GM13976 (cell line): Measurements from ENCODE around the gene FAM120AOS.

Experiments used
- DNase-seq: peaks from one replicate; pipeline ENCODE4 v3.0.0; 2012; ENCODE audit warnings: low spot score
- in situ Hi-C: fragments of 300-500 bp; cut with MboI; formaldehyde crosslinking; loops from one replicate; pipeline ENCODE4 v1.12.0; 2022; ENCODE audit warnings: low sequenced_read_pairs, mixed read lengths, inconsistent platforms; ENCODE audit not compliant: unreplicated experiment
- TF ChIP-seq, protein P1 (sequence below): IDR thresholded peaks from 2 replicates; pipeline ENCODE4 v1.5.1; 2012; ENCODE audit warnings: borderline replicate concordance, mild to moderate bottlenecking; ENCODE audit not compliant: insufficient read depth; ENCODE audit errors: extremely low read depth, missing control alignments, control extremely low read depth

FAM120AOS gene

DNA sequence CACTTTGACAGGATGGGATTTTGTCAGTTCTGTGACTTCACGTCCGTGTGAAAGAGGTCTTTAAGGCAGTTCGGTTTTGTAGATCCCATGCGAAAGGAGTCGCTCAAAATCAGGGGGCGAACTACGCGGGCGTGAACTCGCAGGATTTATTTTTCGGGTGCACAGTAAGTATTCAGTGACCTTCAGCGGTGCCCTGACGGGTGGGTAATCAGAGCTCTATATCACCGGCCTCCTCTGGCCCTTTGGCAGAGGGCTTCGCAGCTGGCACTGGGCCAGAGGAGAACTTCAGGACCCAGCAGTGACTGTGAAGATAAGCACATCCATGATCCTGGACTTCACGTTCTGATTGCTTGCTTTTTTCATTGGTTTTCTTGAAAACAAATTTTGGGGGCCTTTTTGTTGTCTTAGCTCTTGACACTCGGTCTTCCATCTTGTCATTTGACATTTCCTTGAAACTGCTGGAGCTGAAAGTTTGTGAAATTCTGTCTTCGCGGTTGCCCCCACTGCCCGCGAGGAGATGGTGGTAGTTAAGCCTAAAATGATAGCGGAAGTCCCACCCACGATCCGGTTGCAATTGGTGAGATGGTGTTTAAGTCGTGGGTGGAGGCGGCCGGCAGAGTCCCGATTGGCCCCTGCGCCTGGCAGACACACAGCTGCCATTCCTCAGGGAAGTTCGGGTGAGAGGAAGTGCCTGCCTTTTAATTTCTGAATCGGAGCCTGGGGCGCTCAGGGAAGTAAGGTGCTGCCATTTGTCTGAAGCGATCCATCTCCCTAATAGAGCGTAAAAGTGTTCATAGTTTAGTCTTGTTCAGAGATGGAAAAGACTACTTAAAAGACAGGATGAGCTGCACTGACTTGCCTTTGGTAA lies at the start of gene FAM120AOS:
Gene FAM120AOS, minus strand, starts transcription at position 535 of the 868 bp plus-strand sequence. CDS start 872 bp downstream, outside the sequence.
- peak; percentile 83 for DNase-seq
- TF ChIP-seq, protein P1, sequence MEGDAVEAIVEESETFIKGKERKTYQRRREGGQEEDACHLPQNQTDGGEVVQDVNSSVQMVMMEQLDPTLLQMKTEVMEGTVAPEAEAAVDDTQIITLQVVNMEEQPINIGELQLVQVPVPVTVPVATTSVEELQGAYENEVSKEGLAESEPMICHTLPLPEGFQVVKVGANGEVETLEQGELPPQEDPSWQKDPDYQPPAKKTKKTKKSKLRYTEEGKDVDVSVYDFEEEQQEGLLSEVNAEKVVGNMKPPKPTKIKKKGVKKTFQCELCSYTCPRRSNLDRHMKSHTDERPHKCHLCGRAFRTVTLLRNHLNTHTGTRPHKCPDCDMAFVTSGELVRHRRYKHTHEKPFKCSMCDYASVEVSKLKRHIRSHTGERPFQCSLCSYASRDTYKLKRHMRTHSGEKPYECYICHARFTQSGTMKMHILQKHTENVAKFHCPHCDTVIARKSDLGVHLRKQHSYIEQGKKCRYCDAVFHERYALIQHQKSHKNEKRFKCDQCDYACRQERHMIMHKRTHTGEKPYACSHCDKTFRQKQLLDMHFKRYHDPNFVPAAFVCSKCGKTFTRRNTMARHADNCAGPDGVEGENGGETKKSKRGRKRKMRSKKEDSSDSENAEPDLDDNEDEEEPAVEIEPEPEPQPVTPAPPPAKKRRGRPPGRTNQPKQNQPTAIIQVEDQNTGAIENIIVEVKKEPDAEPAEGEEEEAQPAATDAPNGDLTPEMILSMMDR, result no peak
- in situ Hi-C loops, result no loop called here

DNA sequence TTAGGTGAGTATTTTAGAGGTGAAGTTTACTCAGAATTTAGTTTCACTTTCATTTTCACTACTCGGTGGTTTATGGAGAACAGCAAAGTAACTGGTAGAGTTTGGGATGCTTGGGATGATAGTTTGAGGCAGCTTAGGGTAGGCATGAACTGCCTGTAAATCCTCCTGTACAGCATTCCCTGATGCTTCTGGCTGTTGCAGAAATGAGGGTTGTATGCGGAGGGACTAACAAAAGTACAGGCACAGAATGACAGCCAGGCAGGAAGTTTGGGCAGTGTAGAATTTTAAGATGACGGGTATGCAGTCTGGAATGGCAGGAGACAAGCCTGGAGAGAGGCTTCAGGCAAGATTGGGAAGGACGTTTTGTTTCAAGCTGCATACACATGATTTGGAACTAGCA lies 48.0 kb upstream of the FAM120AOS start:
- DNase-seq, result no peak
- in situ Hi-C loops, result no loop called here
- TF ChIP-seq, protein P1, result no peak

DNA sequence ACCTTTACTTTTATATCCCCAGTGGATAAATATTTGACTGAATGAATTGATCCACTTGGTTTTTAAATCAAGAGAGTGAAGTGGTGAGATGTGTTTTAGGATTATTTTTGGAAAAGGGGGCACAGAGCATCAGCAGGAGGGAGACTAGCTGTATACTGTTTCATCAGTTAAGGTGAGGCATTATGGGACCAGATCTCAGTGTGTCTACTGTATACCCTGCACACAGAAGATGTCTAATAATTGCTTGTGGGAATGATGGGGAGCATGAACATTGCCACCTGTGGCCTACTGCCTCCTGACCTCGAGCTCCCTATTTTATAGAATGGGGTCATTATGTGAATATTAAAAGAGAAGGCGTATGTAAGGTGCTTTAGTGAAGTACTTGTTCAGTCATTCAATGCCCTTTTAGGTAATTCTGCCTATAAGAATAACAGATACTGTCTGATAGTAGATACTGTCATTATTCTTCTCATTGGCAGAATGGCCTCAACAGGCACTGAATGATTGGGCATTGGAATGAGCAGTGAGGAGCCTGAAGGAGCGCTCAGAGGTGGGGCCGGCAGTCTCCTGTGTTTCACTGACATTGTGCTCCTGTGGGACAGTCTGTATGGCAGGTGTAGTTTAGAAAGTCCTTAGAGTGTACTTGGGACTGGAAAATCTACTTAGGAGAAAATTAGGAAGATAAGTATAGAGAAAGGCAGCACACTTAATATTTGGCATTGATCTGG lies 47.4 kb upstream of the FAM120AOS start:
- in situ Hi-C loops, result no loop called here
- TF ChIP-seq, protein P1, result no peak
- DNase-seq, result no peak

DNA sequence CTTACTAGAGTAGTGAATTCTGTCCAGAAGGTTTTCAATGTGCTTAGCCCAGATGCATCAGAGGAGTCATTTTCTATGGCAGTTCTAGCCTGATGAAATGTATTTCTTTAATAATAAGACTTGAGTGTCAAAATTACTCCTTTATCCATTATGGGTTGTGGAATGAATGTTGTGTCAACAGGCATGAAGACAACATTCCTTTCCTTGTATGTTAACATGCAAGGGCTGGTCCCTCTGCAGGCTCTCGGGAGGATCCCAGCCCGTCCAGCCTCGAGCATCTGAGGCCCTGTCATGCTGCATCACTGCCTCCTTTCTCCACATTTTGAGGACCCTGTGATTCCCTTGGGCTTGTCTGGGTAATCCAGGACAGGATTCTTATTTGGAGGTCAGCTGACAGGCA lies 42.9 kb upstream of the FAM120AOS start:
- in situ Hi-C loops, result no loop called here
- DNase-seq, result no peak
- TF ChIP-seq, protein P1, result no peak

DNA sequence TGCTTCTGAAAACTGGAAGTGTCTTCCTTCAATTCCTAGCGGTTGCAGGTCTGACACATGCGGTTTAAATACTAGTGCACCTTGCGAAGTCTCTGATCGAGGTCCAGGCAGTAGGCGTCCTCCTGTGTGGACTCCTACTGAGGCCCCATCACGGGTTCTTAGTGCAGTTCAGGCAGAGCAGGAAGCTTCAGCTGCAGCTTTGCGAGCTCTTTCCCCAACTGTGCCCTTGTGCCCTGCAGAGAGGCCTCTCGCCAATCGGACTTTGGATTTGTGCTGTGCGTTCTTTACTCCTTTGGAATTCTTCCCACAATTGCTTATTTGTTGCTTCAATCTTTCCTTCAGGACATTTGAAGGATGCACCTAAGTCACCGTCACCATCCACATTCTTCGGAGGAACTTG lies 40.6 kb upstream of the FAM120AOS start:
- in situ Hi-C loops, result no loop called here
- DNase-seq, result no peak
- TF ChIP-seq, protein P1, result no peak

DNA sequence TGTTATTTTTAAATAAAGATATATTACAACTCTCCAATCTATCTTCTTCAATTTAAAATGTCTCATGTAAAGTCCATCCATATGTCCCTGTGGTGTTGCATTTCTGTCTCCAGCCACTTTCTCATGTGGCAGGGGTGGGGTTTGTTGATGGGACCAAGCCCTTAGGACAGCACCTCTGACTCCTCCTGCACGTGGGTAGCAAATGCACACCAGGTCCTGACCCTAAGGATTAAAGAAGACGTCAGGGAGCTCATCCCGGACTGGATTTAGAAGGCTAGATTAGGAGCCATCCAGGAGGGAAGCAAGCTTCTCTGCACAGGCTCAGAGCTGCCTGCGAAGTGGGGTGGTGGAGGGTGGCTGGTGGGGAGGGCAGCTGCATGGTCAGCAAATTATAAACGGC lies 38.9 kb upstream of the FAM120AOS start:
- TF ChIP-seq, protein P1, result no peak
- in situ Hi-C loops, result no loop called here
- DNase-seq, result no peak
